ENCODE data around the gene RAB4B.
"Not testable (repeated sequence)": the region's sequence is repeated elsewhere in the genome, so short reads cannot be mapped to it uniquely, and the experiment has no call there.

RAB4B gene

DNA sequence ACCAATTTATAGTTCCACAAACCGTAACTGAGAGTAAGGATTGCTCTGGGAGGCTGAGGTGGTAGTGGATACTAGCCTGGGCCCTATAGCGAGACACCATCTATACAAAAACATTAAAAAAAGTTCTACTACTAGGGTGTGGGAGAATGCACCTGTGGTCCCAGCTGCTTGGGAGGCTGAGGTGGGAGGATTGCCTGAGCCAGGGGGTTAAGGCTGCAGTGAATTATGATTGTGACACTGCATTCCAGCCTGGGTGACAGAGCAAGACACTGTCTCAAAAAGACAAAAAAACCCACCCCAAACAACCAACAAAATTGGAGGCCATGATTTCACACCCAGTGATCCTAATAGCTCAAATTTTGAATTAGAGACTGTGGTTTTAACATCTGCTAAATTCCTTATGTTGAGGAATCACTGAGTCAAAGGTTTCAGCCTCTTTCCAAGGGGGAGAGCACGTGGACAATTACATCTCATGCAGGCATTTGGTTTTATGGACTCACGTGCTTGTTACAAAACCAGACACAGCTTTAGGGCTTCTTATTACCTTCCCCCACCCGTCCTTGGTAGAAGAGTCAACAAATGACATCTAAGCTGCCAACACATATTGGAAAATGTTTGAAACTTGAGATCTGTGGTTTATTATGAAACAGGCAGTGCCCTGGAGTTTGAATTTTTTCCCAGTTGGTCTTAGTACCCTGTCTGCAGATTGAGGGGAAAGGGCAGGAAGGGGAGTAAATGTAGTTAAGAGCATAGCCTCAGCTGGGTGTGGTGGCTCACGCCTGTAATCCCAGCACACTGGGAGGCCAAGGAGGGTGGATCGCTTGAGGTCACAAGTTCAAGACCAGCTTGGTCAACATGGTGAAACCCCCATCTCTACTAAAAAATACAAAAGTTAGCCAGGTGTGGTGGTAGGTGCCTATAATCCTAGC, 53.7 kb downstream of the RAB4B start:
- Histone ChIP-seq H3K4me3 (ENCODE audit: low read length, poor library complexity, severe bottlenecking) (no peak overlapping the region), H3K4me2 (ENCODE audit: low read depth, low read length, poor library complexity, severe bottlenecking) (no peak overlapping the region), H2AFZ (ENCODE audit: low read length) (no peak overlapping the region), H3K27me3 (ENCODE audit: insufficient read depth, low read length, poor library complexity, severe bottlenecking) (no peaks in the 10 kb centered on the region), H3F3A (ENCODE audit: low read depth) (no peaks in the 10 kb centered on the region), H4K20me1 (ENCODE audit: insufficient read depth, low read length, poor library complexity, severe bottlenecking) (no peaks in the 10 kb centered on the region), H3K79me2 (ENCODE audit: insufficient read depth, low read length) (no peaks in the 10 kb centered on the region), H3K9ac (ENCODE audit: low read depth, low read length, poor library complexity, severe bottlenecking) (no peak overlapping the region), H3K9me3 (ENCODE audit: insufficient read depth, low read depth, low read length) (no peaks in the 10 kb centered on the region), H3K9me2 (replicated peaks; ENCODE audit: low read depth, low read length) (no peaks in the 10 kb centered on the region), H3K36me3 (ENCODE audit: insufficient read depth, low read length) (no peaks in the 10 kb centered on the region; the same call in 1 of the 2 replicates), H3K4me1 (ENCODE audit: insufficient read depth, low read length, poor library complexity, severe bottlenecking) (no peaks in the 10 kb centered on the region)
- TF ChIP-seq CTCF (conservative IDR thresholded peaks at IDR 0.05; ENCODE audit: low read length) (no peak), EZH2phosphoT487 (IDR thresholded peaks at IDR 0.05; ENCODE audit: borderline replicate concordance) (no peak)

GRCh38 chr19:40832431-40832790, 54.4 kb downstream of the RAB4B start:
- H3K4me3 ChIP-seq (ENCODE audit: low read length, poor library complexity, severe bottlenecking); H2AFZ ChIP-seq (ENCODE audit: low read length); H4K20me1 ChIP-seq (ENCODE audit: insufficient read depth, low read length, poor library complexity, severe bottlenecking); H3K79me2 ChIP-seq (ENCODE audit: insufficient read depth, low read length); H3K9me2 ChIP-seq (replicated peaks; ENCODE audit: low read depth, low read length); H3K4me2 ChIP-seq (ENCODE audit: low read depth, low read length, poor library complexity, severe bottlenecking); H3F3A ChIP-seq (ENCODE audit: low read depth); H3K27me3 ChIP-seq (ENCODE audit: insufficient read depth, low read length, poor library complexity, severe bottlenecking); H3K9ac ChIP-seq (ENCODE audit: low read depth, low read length, poor library complexity, severe bottlenecking); H3K4me1 ChIP-seq (ENCODE audit: insufficient read depth, low read length, poor library complexity, severe bottlenecking); H3K36me3 ChIP-seq (ENCODE audit: insufficient read depth, low read length); H3K9me3 ChIP-seq (ENCODE audit: insufficient read depth, low read depth, low read length): not testable (repeated sequence)

DNA sequence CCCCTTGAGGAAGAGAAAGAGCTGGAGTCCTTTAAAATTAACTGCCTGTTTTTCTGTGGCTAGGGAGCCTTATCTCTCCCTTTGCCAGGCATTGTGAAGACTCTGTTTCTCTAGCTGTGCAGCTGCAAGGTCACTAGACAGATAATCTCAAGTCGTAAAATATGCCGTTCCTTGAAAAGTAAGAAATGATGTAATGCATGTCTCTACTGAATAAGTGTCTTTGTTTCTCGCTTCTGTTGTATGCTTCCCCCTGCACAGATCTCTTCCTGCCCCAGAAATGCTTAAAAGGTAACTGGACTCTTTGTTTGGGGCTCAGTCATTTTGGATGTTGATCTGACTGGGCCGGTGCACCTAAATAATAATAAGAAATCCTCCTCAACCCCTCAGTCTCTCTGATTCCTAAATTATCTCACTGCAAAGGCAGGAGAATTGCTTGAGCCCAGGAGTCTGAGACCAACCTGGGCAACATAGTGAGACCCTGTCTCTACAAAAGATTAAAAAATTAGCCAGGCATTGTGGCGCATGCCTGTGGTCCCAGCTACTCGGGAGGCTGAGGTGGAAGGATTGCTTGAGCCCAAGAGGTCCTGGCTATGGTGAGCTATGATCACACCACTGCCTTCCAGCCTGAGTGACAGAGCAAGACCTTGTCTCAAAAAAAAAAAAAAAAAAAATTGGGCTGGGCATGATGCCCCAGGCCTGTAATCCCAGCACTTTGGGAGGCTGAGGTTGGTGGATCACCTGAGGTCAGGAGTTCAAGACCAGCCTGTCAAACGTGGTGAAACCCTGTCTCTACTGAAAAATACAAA, 55.9 kb downstream of the RAB4B start:
- not testable (repeated sequence) for H3K27me3 ChIP-seq (ENCODE audit: insufficient read depth, low read length, poor library complexity, severe bottlenecking); H3K9me2 ChIP-seq (replicated peaks; ENCODE audit: low read depth, low read length); H3K4me3 ChIP-seq (ENCODE audit: low read length, poor library complexity, severe bottlenecking); H3K9me3 ChIP-seq (ENCODE audit: insufficient read depth, low read depth, low read length); H3K9ac ChIP-seq (ENCODE audit: low read depth, low read length, poor library complexity, severe bottlenecking); H4K20me1 ChIP-seq (ENCODE audit: insufficient read depth, low read length, poor library complexity, severe bottlenecking); H3K36me3 ChIP-seq (ENCODE audit: insufficient read depth, low read length); H3F3A ChIP-seq (ENCODE audit: low read depth); H2AFZ ChIP-seq (ENCODE audit: low read length); H3K79me2 ChIP-seq (ENCODE audit: insufficient read depth, low read length); H3K4me2 ChIP-seq (ENCODE audit: low read depth, low read length, poor library complexity, severe bottlenecking); H3K4me1 ChIP-seq (ENCODE audit: insufficient read depth, low read length, poor library complexity, severe bottlenecking)

DNA sequence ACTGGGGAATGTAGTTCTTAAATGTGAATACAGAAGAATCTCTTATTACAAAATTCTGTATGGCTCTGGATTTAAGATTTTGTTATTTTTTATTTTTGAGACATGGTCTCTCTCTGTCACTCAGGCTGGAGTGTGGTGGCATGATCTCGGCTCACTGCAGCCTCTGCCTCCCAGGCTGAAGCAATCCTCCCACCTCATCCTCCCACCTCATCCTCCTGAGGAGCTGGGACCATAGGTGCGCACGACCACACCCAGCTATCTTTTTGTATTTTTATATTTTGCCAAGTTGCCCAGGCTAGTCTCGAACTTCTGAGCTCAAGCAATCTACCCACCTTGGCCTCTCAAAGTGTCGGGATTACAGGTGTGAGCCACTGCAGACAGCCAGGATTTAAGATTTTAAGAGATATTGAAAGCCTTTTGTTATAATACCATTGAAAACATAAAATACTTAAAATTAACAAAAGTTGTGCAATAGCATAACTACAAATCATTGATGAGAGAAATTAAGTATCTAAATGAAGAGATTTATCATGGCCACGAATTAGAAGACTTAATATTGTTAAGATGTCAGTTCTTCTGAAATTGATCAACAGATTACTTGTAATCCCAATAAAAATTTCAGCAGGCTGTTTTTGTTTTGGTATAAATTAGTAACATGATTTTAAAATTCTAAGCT, 58.8 kb downstream of the RAB4B start:
- no peaks in the 10 kb centered on the region for H3K9me2 ChIP-seq (replicated peaks; ENCODE audit: low read depth, low read length)
- H3F3A ChIP-seq (ENCODE audit: low read depth): no peaks in the 10 kb centered on the region
- no peak overlapping the region for H3K4me3 ChIP-seq (ENCODE audit: low read length, poor library complexity, severe bottlenecking)
- H3K9ac ChIP-seq (ENCODE audit: low read depth, low read length, poor library complexity, severe bottlenecking): no peak overlapping the region
- TF ChIP-seq CTCF (conservative IDR thresholded peaks at IDR 0.05; ENCODE audit: low read length) (no peak), EZH2phosphoT487 (IDR thresholded peaks at IDR 0.05; ENCODE audit: borderline replicate concordance) (no peak)
- H4K20me1 ChIP-seq (ENCODE audit: insufficient read depth, low read length, poor library complexity, severe bottlenecking): no peaks in the 10 kb centered on the region
- no peak overlapping the region for H2AFZ ChIP-seq (ENCODE audit: low read length)
- H3K9me3 ChIP-seq (ENCODE audit: insufficient read depth, low read depth, low read length): no peaks in the 10 kb centered on the region
- H3K4me2 ChIP-seq (ENCODE audit: low read depth, low read length, poor library complexity, severe bottlenecking): no peak overlapping the region
- no peaks in the 10 kb centered on the region for H3K27me3 ChIP-seq (ENCODE audit: insufficient read depth, low read length, poor library complexity, severe bottlenecking)
- H3K79me2 ChIP-seq (ENCODE audit: insufficient read depth, low read length): no peaks in the 10 kb centered on the region
- H3K36me3 ChIP-seq (ENCODE audit: insufficient read depth, low read length): no peaks in the 10 kb centered on the region
- no peaks in the 10 kb centered on the region for H3K4me1 ChIP-seq (ENCODE audit: insufficient read depth, low read length, poor library complexity, severe bottlenecking)

GRCh38 chr19:40838477-40838876, 60.4 kb downstream of the RAB4B start:
- not testable (repeated sequence) for H2AFZ ChIP-seq (ENCODE audit: low read length); H3F3A ChIP-seq (ENCODE audit: low read depth); H3K9ac ChIP-seq (ENCODE audit: low read depth, low read length, poor library complexity, severe bottlenecking); H3K9me3 ChIP-seq (ENCODE audit: insufficient read depth, low read depth, low read length); H3K36me3 ChIP-seq (ENCODE audit: insufficient read depth, low read length); H3K4me3 ChIP-seq (ENCODE audit: low read length, poor library complexity, severe bottlenecking); H3K79me2 ChIP-seq (ENCODE audit: insufficient read depth, low read length); H3K27me3 ChIP-seq (ENCODE audit: insufficient read depth, low read length, poor library complexity, severe bottlenecking); H3K4me2 ChIP-seq (ENCODE audit: low read depth, low read length, poor library complexity, severe bottlenecking); H3K4me1 ChIP-seq (ENCODE audit: insufficient read depth, low read length, poor library complexity, severe bottlenecking); H4K20me1 ChIP-seq (ENCODE audit: insufficient read depth, low read length, poor library complexity, severe bottlenecking); H3K9me2 ChIP-seq (replicated peaks; ENCODE audit: low read depth, low read length)

Data from Loucy (cell line).